Gastroesophageal sphincter (tissue), 3 donors: ENCODE results near the gene SMTNL2.

Source experiments
- CTCF ChIP-seq, 4 experiments: fragments of 200-600 bp in 2 of 4; fragments of 450-650 bp in 2 of 4; sonication (generic) in 1 of 4; IDR thresholded peaks; one replicate each; pipeline ENCODE4 v1.5.1; 2017 to 2019; ENCODE audit warnings: antibody characterized with exemption in 4 of 4, mild to moderate bottlenecking in 2 of 4, moderate library complexity in 2 of 4
- EP300 ChIP-seq: sonication (generic); formaldehyde crosslinking; IDR thresholded peaks from one replicate; pipeline ENCODE4 v1.6.1; 2017; ENCODE audit warnings: antibody characterized with exemption, mild to moderate bottlenecking
- POLR2A ChIP-seq, 2 donors: fragments of 450-650 bp; IDR thresholded peaks; one replicate each; pipeline ENCODE4 v1.6.1; 2017; ENCODE audit warnings: antibody characterized with exemption in 2 of 2, mild to moderate bottlenecking in 2 of 2, moderate library complexity in 1 of 2

- no peak for TF ChIP-seq CTCF (IDR thresholded peaks at IDR 0.05)
- no peak for TF ChIP-seq POLR2A (IDR thresholded peaks at IDR 0.05)
- no peak for TF ChIP-seq EP300
These were observed 68.7 kb downstream of the SMTNL2 start for GRCh38 chr17:4652997-4653396.
